LoVo (cell line): Measurements from ENCODE around the gene PCNX2.

Experiments
- DNase-seq: peaks from one replicate; pipeline ENCODE4 v3.0.0-alpha.2; 2016; ENCODE audit warnings: low spot score

Gene PCNX2

DNA sequence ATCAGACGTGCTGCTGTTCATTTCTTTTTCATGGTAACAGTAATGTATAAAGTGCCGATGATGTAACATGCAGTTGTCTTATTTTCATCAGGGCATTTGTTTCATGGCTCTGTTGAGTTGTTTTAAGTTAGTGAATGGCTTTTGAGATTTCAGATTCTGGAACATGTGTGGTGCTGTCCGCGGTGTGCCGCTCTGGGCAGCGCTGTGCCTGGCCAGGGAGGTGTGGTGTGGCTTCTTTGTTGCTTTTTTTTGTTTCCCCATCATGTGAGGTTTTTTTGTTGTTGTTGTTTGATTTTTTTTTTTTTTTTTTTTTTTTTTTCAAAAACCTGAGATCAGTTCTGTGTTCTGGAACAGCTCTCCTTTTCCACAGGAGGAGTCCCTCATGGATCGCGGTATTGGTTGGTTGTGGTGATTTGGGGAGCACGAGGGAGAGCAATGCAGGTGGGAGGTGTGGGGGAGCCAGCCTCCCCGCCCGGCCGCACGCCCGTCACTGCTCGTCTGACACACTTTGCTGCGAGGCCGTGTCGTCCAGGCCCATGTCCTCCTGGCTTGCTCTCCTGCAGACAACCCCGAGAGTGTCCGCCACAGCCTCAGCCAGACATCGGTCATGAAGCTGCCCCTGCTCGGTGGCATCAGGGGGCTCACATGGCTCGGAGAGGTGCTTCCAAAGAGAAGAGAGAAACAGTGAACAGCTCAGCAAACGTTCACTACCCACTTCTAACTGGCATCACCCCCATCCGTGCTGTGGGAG, 311.5 kb downstream of the PCNX2 start:
- no peak for DNase-seq

DNA sequence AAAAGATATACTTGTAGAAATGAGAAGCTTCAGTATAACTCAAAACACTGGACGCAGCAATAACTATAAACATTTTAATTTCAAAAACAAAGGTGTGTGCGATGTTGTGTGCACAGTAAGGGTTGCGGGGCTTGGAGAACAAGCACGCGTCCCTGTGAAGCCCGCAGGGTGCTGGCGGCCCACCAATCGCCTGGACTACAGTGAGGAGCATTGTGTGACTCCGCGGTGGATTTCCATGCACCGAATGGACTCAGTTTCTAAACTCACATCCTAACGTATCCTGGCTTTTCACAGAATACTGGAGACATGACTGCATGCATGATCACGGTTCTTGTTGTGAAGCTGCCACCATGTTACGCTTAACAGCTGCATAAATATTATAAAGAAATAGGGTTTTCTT, 312.1 kb downstream of the PCNX2 start:
- DNase-seq, result no peak

DNA sequence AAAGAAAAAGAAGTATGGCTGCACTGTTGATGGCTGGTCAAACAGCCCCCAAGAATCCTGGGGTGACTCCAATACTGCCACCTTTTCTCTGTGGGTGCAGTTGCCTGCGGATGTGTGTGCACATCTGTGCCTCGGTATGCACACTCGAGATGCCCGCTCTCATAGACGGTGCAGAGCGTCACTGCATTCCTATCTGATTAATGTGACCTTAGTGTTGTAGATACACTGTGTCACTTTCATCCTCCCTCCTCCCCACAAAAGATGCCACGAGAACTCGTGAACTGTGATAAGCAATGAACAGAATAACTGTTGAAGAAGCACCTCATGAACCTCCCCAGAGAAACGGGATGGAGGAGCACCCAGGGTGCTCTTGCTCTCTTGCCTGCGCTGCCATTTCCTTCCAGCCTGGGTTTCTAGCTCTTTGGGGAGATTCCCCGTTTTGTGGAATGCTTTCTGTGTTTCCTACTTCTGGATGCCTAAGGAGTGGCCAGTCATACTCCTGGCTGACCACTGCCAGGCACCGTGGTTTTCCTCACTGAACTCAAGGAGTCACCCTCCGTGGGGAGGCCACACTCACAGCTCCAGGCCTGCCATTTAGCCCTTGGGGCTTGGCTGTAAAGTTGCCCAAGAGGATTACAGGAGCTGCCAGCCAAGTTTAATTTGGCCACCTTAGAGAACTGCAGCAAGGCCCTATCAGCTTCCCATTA, 313.1 kb downstream of the PCNX2 start:
- DNase-seq, result no peak

DNA sequence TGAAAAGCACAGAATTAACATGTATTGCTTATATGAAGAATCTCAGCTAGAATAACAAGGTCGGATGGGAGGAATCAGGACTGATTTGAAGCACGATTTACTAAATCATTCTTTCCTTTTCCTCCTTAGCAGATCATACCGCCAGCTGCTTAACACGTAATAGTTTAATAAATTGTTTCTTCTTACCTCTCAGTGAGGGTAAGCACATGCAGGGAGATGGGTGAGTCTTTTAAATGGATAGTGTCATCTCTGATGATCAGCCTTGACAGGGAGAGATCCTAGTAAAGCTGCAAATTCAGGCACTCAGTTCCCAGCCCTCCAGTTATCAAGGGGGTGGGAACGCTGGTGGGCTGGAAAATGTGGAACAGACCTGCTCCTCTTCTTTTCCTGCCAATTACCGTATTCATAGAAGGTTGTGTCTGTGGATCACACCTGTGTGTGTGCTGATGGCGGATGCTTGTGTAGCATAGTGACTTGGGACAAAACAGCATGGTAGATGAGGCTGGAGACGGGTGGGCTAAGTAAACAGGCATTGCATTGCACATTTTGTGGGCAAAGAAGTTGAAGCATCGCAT, 314.5 kb downstream of the PCNX2 start:
- no peak for DNase-seq

DNA sequence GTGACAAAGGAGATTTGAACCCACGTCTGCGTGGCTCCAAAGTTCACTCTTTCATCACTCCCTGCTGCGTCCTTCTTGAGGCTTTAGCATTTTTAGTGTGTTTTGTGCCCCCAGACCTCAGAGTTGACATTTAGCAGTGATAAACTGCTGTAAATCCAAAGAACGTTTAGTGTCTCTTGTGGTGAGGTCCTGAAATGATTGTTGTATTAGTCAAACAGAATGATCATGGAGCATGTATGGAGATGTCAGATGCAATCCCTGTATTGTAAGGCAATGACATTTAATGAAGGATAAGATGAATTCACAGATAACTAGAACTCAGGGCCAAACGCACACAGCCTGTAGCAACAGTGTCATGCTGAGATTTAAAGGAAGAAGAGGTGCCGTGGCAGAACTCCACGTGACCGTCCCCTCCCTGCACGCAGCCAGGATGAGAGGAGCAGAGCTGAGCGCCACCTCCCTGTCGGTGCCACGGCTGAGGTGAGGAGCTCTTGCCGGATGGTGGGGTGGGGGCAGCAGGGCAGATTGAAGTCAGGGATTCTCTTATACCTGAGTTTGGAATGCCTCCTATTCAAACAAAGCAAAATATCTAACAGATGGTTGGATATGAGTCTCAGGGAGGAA, 315.1 kb downstream of the PCNX2 start:
- DNase-seq, result no peak

DNA sequence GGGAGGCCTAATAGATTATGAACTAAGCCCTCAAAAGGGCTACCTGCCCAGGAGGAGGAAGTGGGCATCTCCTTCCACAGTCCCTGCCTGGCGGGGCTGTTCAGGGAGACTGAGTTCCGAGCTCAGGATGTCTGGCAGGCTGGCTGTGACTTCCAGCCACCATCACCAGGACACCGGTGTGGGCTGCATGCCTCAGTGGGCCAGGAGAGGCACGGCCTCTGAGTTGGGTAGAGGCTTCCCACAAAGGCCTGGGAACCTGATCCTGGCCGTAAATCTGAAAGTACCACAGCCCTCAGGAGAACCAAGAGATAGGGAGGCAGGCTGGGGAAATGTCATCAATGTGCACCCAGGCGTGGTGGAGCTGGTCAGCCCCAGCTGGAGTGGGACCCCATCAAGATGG, 316.0 kb downstream of the PCNX2 start:
- DNase-seq, result no peak

DNA sequence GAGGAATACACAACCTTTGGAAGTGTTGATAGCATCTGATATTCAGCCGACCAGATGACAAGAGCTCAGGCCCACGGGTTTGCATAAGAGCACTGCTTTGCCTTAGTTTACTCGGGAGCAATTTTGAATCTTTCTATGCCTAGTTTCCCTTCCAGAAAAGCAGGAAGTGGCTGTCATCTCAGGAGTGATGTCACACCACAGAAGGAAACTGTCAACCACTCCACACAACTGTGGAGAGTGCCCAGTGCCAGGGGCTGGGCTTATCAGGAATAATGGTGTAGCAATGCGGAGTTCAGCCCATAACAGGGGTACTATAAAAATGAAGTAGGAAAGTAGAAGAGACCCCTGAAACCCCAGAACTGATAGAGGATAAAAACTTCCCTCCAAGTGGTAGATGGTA, 316.7 kb downstream of the PCNX2 start:
- DNase-seq, result no peak

DNA sequence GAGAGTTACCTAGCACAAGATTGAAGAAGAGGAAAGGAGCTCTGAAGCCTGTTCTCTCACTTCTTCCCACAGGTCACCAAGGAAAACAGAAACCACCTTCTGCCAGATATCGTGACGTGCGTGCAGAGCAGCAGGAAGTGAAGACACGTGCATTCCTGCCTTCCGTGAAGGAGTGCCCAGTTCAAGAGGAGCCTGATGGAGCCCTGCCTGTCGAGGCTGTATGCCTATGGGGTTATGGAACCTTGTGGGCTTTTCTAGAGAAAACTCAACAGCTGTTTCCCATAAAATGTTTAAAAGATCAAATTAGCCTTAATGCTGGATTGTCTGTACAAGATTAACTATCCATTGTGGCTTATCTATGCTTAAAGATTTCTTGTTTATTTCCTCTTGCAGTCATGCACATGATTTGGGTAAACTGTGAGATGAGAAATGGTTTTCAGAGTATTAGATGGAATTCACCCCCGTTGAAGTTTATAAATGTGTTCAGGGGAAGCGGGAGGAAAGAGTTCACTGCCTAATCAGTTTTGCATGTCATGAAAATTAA, 317.4 kb downstream of the PCNX2 start:
- no peak for DNase-seq

DNA sequence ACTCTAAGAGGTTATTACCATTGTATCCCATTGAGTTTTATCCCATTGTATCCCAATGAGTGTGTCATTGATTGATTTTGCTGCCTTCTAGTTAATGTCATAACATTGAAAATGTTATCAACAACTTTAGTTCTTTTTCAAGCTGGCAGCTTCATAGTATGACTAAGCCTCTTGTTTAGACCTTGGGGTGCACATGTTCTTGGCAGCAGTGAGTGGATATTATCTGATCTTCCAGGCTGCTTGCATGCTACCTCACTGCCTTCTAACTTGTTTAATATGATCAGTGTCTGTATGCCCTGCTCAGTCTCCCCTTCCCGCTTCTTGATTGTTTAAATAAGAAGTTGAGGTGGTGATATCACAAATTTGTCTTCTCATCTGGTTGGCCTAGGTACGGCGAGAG, 320.6 kb downstream of the PCNX2 start:
- DNase-seq, result no peak

DNA sequence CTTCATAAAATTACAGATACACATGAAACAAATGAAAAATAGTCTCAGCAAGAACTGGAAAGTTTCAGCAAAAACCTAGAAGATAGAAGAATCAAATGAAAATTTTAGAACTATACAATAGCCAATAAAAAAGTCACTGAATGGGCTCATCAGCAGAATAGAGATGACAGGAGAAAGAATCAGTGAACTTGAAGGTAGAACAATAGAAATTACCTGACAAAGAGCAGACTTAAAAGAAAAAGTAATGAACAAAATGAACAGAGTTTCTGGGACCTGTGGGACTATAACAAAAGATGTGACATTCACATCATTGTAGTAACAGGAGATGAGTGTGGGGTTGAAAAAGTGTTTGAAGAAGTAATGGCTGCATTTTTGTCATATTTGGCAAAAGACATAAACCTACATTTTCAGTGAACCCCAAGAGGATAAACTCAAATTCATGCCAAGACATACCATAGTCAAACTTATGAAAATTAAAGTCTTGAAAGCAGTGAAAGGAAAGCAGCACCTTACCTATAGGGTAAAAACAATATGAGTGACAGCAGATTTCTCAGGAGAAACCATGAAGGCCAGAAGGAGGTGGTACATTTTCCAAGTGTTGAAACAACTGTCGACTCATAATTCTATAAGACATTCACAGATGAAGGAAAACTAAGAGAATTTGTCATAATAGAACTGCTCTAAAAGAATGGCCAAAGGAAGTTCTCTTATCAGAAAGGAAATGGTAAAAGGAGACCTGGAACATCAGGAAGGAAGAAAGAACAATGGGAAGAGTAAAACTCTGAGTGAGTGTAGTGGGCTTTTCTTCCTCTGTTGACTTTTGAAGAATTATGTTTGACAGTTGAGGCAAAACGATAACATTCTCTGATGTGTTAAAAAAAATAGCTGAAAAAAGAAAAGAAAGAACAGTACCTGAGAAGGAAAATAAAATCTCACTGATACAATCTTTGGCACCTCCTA, 321.6 kb downstream of the PCNX2 start:
- DNase-seq, result no peak

DNA sequence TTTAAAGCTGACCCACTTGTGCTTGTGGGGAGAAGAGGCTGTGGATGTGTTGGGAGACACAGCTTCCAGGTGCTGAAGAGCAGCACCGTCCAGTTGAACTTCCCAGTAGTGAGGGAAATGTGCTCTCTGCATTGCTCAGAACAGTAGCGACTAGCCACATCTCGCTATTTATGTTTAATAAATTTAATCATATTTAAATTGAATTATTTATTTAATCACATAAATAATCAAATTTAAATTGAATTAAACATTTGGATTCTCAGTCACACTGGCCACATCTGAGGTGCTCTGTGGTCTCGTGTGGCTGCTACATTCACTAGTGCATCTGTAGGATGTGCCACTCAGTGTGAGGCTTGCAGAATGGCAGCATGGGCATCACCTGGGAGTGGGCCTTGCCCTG, 325.0 kb downstream of the PCNX2 start:
- no peak for DNase-seq

DNA sequence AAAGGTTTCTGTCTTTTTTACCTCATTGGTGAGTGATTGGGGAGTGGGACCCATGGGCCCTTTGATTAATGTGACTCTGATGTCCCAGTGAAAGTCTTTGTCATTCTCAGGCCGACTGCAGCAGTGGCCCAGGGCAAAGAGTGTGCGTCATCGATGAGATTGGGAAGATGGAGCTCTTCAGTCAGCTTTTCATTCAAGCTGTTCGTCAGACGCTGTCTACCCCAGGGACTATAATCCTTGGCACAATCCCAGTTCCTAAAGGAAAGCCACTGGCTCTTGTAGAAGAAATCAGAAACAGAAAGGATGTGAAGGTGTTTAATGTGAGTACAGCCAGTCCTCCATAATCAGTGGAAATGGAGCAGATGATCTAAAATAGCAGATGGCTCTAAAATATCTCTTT, 325.7 kb downstream of the PCNX2 start:
- no peak for DNase-seq

DNA sequence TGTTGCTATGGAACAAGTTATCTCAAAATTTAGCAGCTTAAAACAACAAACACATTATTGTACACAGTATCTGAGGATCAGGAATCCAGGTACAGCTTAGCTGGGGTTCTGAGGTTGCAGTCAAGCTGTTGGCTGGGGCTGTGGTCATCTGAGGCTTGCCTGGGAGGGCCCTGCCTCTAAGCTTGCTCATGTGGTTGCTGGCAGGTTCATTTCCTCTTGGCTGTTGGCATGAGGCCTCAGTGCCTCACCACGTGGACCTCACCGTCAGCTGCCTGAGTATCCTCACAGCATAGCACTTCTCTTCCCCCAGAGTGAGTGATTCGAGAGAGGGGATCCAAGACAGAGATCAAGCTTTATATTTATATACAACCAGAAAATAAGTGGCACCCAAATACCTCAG, 326.6 kb downstream of the PCNX2 start:
- no peak for DNase-seq

DNA sequence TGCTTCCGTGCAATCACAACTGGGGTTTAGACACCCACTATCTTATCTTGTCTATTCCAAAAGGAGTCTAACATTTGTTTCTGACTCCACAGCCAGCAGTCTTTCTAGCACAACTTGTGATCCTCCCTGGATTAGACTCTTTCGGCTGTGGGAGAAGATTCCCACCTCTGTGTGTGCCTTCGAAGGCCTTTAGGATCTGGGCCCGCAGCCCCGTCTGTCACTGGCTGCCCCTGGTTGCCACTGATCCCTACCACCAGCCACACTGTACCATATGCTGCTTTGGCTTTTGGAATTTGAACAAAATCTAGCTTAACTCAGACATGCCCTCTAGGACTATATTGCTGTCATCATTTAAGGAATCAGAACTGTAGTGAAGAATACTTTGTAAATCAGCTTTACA, 327.1 kb downstream of the PCNX2 start:
- DNase-seq, result no peak

DNA sequence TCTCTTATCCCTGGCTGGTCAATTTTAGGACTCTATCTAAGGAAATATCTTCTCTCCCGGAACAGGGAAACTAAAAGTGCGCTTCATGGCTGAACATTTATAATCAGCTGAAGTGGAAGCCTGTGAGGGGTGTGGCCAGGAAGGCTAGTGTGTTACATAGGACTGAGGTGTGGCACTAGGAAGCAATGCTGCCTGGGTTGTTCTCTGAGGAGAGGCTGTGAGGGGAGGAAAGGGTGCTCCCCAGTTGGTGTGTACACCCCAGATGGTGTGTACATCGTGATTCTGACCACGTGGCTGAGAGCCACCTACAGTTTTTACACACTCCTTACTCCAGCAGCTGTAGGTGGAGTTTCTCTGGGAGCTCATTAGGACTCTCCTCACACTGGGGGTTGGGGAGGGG, 328.9 kb downstream of the PCNX2 start:
- DNase-seq, result peak; percentile 22

DNA sequence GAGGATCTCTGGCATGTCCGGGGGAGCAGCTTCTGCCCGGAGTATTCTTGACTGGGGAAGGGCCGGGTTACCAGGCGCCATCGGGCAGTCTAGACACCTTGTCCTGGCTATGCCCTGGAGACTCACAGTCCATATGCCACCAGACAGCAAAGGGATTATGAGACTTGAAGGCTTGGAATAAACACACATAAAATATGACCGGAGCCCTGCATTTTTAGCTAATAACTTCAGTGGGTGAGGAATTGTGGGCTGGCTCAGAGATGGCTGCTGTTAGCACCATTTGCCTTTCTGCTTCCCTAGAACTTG, 329.7 kb downstream of the PCNX2 start:
- DNase-seq, result no peak

DNA sequence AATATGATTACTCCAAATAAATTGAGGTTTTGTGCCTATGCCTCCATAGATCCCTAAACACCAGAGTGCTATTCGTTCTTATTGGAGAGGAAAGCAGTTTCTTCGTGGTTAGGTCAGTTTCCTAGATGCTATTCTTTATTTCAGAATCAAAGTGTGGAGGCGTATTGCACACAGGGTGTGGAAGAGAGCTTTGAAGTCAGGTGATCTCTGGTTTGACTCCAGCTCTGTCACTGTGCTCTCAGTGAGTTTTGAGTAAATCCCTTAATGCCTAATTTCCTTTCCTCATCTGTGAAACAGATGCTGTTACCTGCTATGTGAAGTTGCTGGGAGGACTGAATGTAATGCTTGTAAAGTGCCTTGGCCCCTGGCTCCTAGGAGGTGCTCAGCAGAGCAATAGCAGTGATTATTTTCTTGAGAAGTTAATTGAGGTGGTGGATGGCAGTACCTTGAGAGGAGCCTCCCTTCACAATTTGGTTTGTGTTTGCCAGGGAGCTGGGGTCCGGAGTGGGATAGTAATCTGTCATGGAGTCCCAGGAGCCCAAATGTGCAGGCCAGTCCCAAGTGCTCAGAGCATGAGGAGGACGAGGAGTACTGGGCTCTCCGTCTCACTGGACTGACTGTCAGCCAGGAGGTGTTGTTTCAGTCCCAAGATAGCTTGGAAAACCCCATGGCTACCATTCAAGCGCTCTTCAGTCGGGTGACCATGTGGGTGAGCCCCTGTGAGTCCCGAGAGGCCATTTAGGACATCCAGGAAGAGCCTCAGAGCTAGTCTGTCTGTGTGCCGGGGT, 330.2 kb downstream of the PCNX2 start:
- no peak for DNase-seq

DNA sequence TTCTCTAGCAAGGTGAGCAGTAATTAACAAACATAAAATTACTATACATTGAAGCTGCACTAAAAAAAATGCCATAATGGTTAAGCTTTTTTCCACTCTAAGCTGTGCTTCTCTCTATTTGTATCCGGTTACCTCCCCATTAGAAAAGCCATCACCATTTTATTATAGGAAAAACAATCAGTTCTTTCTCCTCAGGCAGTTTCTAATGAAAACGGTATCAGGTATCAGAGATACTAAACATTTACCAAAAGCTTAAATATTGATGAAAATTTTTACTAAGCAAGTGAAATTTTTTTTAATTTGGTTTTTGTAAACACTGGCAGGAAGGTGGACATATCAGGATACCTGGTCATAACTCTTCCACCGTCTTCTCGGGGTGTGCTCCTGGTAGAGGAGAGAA, 330.9 kb downstream of the PCNX2 start:
- no peak for DNase-seq

DNA sequence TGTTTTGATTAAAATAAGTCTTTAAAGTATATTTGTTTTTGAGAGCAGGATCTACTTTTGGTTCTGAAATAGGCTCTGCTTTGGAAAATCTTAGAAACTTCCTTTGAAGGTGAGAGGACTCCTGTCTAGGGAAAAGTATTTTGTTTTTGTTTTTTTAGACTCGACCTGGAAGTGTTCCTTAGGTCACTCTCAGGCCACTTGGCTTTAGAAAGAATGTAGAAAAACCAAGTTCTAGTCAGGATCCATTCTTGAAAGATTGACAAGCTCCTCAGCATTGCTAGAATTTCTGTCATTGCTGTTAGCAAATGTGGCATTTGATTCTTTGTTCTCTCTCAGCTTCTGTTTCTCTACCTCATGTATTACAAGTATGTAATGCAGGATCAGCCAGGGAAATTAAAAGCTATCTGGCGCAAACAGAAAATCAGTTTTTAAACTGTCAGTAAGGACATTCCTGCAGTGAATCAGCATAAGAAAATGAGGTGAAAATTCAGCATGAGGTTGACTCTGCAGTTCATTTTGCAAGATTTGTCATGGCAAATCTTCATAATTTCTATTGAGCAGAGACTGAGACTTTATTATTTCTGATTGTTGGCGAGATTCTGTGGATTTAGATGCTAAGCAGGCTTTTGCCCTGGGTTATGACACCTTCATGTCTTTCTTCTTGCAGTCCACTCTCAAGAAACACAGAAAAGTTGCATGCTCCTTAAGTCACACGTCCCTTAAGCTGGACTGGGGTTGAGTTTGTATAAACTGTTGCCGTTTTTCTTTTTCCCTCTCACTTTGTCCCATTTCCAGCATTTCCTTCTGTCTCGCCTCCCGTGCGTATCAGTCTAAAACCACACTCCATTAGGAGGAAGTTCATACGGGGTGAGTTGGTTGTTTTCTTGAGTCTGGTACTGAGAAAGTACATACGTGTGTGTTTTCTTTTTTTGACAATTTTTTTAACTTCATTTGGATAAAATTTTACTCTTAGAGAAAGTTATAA, 332.5 kb downstream of the PCNX2 start:
- DNase-seq, result no peak

DNA sequence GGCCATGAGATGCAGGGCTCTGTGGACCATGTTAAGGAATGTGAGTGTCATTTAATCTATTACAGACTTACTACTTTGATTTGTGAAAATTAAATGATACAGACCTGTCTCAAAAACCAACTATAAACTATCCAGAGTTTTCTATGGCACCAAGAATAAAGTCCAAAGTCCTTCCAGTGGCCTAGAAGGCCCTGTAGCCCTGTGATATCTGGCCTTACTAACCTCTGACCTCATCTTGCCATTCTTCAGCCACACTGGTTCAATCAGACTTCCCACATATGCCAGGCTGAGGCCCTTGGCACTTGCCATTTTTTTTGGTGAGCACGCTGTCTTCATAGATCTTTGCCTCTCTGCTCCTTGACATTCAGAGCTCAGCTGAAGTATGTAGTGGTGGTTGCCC, 337.5 kb downstream of the PCNX2 start:
- no peak for DNase-seq
